ENCODE results near the gene DDA1. TPM values are rescaled to one million over a fixed set of nuclear protein-coding genes. Genes with fewer than 3 reads are reported as not detected.

The DDA1 gene
- total and polyA plus RNA-seq, 10 of the 15 experiments (the other 5 are each of a cell fraction or from before 2014, with no cell fraction given), result 0.76 to 71.0 (median 39.4) TPM

DNA sequence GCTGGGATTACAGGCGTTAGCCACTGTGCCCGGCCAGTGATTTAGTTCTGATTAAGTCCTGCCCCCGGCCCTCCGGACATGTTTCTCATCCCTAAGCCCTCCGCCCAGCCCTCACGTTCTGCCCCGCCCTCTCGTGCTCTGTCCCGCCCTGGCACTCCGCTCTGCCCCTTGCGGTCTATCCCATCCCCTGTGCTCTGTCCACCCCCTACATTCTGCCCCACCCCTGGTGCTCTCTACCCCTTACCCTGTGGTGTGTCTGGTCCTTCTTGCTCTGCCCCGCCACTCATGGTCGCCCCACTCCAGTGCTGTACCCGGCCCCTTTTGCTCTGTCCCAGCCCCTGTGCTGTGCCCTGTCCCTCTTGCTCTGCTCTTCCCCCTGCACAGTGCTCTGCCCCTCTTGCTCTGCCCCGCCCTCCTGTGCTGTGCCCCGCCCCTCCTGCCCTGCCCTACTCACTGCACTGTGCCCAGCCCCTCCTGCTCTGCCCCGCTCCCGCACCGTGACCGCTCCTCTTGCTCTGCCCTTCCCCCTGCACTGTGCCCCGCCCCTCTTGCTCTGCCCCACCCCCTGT lies 31.0 kb downstream of the DDA1 start:
- H3K27me3 ChIP-seq (replicated peaks in 1 of 2; ENCODE audit: control insufficient read depth in 2 of 2, insufficient read depth in 2 of 2, low read length in 1 of 2), result no peaks in the 10 kb centered on the region
- no peak overlapping the region for H3K4me3 ChIP-seq
- ChIA-PET CTCF (no interaction called here), SMC1A (ENCODE audit: uncharacterized antibody, unreplicated experiment) (no interaction called here), RAD21 (ENCODE audit: unreplicated experiment) (no interaction called here), POLR2A (no interaction called here)
- no peak overlapping the region for H3K9ac ChIP-seq (ENCODE audit: control insufficient read depth, insufficient read depth, low read length)
- H3K4me2 ChIP-seq (ENCODE audit: control insufficient read depth, insufficient read depth), result no peak overlapping the region
- no peak for TF ChIP-seq PAX5 (IDR thresholded peaks at IDR 0.05; ENCODE audit: borderline replicate concordance, low read depth, low read length)
- TF ChIP-seq TAF1 (IDR thresholded peaks at IDR 0.05; ENCODE audit: borderline replicate concordance, low read depth, low read length), result no peak
- TF ChIP-seq, protein P1, sequence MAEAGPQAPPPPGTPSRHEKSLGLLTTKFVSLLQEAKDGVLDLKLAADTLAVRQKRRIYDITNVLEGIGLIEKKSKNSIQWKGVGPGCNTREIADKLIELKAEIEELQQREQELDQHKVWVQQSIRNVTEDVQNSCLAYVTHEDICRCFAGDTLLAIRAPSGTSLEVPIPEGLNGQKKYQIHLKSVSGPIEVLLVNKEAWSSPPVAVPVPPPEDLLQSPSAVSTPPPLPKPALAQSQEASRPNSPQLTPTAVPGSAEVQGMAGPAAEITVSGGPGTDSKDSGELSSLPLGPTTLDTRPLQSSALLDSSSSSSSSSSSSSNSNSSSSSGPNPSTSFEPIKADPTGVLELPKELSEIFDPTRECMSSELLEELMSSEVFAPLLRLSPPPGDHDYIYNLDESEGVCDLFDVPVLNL (IDR thresholded peaks at IDR 0.05; ENCODE audit: low read depth, low read length), result no peak
- TF ChIP-seq CHD2 (IDR thresholded peaks at IDR 0.05; ENCODE audit: borderline replicate concordance, low read depth, low read length), result no peak
- TF ChIP-seq ZSCAN29 (IDR thresholded peaks at IDR 0.05), result no peak
- TF ChIP-seq, protein P2, sequence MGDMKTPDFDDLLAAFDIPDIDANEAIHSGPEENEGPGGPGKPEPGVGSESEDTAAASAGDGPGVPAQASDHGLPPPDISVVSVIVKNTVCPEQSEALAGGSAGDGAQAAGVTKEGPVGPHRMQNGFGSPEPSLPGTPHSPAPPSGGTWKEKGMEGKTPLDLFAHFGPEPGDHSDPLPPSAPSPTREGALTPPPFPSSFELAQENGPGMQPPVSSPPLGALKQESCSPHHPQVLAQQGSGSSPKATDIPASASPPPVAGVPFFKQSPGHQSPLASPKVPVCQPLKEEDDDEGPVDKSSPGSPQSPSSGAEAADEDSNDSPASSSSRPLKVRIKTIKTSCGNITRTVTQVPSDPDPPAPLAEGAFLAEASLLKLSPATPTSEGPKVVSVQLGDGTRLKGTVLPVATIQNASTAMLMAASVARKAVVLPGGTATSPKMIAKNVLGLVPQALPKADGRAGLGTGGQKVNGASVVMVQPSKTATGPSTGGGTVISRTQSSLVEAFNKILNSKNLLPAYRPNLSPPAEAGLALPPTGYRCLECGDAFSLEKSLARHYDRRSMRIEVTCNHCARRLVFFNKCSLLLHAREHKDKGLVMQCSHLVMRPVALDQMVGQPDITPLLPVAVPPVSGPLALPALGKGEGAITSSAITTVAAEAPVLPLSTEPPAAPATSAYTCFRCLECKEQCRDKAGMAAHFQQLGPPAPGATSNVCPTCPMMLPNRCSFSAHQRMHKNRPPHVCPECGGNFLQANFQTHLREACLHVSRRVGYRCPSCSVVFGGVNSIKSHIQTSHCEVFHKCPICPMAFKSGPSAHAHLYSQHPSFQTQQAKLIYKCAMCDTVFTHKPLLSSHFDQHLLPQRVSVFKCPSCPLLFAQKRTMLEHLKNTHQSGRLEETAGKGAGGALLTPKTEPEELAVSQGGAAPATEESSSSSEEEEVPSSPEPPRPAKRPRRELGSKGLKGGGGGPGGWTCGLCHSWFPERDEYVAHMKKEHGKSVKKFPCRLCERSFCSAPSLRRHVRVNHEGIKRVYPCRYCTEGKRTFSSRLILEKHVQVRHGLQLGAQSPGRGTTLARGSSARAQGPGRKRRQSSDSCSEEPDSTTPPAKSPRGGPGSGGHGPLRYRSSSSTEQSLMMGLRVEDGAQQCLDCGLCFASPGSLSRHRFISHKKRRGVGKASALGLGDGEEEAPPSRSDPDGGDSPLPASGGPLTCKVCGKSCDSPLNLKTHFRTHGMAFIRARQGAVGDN (IDR thresholded peaks at IDR 0.05), result no peak
- no peak for TF ChIP-seq SMAD5 (IDR thresholded peaks at IDR 0.05; ENCODE audit: low read depth)
- TF ChIP-seq, protein P3, sequence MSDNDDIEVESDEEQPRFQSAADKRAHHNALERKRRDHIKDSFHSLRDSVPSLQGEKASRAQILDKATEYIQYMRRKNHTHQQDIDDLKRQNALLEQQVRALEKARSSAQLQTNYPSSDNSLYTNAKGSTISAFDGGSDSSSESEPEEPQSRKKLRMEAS (IDR thresholded peaks at IDR 0.05; ENCODE audit: low read depth, low read length), result no peak
- TF ChIP-seq KLF5 (IDR thresholded peaks at IDR 0.05; ENCODE audit: partially characterized antibody), result no peak
- TF ChIP-seq, protein P4, sequence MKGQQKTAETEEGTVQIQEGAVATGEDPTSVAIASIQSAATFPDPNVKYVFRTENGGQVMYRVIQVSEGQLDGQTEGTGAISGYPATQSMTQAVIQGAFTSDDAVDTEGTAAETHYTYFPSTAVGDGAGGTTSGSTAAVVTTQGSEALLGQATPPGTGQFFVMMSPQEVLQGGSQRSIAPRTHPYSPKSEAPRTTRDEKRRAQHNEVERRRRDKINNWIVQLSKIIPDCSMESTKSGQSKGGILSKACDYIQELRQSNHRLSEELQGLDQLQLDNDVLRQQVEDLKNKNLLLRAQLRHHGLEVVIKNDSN (IDR thresholded peaks at IDR 0.05; ENCODE audit: borderline replicate concordance, extremely low read length, insufficient read depth, low read depth, low read length), result no peak
- TF ChIP-seq GABPA (IDR thresholded peaks at IDR 0.05; ENCODE audit: low read depth), result no peak
- TF ChIP-seq RAD21 (IDR thresholded peaks at IDR 0.05; ENCODE audit: insufficient read depth, low read depth, low read length), result no peak
- TF ChIP-seq JUNB (IDR thresholded peaks at IDR 0.05), result no peak
- TF ChIP-seq, protein P5, sequence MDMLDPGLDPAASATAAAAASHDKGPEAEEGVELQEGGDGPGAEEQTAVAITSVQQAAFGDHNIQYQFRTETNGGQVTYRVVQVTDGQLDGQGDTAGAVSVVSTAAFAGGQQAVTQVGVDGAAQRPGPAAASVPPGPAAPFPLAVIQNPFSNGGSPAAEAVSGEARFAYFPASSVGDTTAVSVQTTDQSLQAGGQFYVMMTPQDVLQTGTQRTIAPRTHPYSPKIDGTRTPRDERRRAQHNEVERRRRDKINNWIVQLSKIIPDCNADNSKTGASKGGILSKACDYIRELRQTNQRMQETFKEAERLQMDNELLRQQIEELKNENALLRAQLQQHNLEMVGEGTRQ (IDR thresholded peaks at IDR 0.05; ENCODE audit: borderline replicate concordance, low read depth, low read length), result no peak
- H3K4me1 ChIP-seq (ENCODE audit: control insufficient read depth, insufficient read depth, low read length), result peaks cover 12% of the 10 kb centered on the region
- H3K27ac ChIP-seq (ENCODE audit: control insufficient read depth, insufficient read depth), result no peak overlapping the region
- no peaks in the 10 kb centered on the region for H4K20me1 ChIP-seq (ENCODE audit: control insufficient read depth, insufficient read depth)
- H3K36me3 ChIP-seq (ENCODE audit: control insufficient read depth in 2 of 2, insufficient read depth in 2 of 2, low read length in 1 of 2), result no peaks in the 10 kb centered on the region; a peak in 2 of 4 replicates
- 90% methylated on average over 15 of the region's 21 CpGs for WGBS (ENCODE audit: insufficient coverage, insufficient replicate concordance, low lambda C conversion rate, missing lambda C conversion rate)
- DNase-seq (ENCODE audit: low read depth, low spot score) (no peak), FAIRE-seq (no peak), ATAC-seq (no peak)
- peaks cover 6% of the 10 kb centered on the region for H3K79me2 ChIP-seq (ENCODE audit: control insufficient read depth, insufficient read depth, low read length)
- no TSS peak for BruUV-seq (replicated peaks)
- intact Hi-C loops (cut with micrococcal nuclease; ENCODE audit: unreplicated experiment) (no loop called here), in situ Hi-C loops (cut with MboI) (no loop called here)
- H2AFZ ChIP-seq (ENCODE audit: control insufficient read depth, low read depth, low read length), result no peak overlapping the region
- no peaks in the 10 kb centered on the region for H3K9me3 ChIP-seq (replicated peaks; ENCODE audit: control insufficient read depth, insufficient read depth, low read length)

Data from GM12878 (cell line).